VCaP (cell line): ENCODE results near the gene CD72.

ENCODE experiments used
- H3K27ac ChIP-seq: fragments of 450-650 bp; 2 replicates; pipeline ENCODE4 v1.5.1; 2017
- TF ChIP-seq, protein P1 (sequence below): fragments of 450-650 bp; conservative IDR thresholded peaks from 2 replicates; pipeline ENCODE4 v1.5.1; 2017; ENCODE audit warnings: mild to moderate bottlenecking, moderate library complexity

The CD72 gene

DNA sequence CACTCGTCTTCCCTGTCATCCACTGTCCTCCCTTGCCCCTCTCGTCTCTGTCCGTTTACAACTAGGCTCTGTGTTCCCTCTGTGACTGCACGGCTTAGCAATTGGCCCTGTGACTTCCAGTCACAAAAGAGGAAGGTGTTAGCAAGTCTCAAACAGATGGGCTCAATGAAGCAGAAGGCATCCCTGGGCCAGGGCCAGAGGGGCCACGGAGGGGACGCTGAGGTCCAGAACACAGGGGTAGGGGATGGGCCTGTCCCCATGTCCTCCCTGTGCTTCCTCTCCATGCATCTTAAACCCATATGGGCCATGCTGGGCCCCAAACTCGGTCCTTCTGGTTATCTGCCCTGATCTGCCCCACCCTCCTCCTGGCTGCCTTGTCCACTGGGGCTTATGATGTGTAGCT is at the start of gene CD72:
CD72 (minus strand) TSS at position 89 of the 403 bp plus-strand sequence. CDS start 110 bp downstream, outside the sequence.
- TF ChIP-seq, protein P1, sequence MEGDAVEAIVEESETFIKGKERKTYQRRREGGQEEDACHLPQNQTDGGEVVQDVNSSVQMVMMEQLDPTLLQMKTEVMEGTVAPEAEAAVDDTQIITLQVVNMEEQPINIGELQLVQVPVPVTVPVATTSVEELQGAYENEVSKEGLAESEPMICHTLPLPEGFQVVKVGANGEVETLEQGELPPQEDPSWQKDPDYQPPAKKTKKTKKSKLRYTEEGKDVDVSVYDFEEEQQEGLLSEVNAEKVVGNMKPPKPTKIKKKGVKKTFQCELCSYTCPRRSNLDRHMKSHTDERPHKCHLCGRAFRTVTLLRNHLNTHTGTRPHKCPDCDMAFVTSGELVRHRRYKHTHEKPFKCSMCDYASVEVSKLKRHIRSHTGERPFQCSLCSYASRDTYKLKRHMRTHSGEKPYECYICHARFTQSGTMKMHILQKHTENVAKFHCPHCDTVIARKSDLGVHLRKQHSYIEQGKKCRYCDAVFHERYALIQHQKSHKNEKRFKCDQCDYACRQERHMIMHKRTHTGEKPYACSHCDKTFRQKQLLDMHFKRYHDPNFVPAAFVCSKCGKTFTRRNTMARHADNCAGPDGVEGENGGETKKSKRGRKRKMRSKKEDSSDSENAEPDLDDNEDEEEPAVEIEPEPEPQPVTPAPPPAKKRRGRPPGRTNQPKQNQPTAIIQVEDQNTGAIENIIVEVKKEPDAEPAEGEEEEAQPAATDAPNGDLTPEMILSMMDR = no peak
- peak within 1 kb of the TSS; percentile 13; the same call in 1 of the 2 replicates for H3K27ac ChIP-seq

GRCh38 chr9:35667939-35668338 is 49.7 kb upstream of the CD72 start:
- H3K27ac ChIP-seq = no peak overlapping the region
- TF ChIP-seq, protein P1 = no peak

GRCh38 chr9:35666549-35666948 is 48.3 kb upstream of the CD72 start:
- no peak overlapping the region for H3K27ac ChIP-seq
- TF ChIP-seq, protein P1 = no peak

DNA sequence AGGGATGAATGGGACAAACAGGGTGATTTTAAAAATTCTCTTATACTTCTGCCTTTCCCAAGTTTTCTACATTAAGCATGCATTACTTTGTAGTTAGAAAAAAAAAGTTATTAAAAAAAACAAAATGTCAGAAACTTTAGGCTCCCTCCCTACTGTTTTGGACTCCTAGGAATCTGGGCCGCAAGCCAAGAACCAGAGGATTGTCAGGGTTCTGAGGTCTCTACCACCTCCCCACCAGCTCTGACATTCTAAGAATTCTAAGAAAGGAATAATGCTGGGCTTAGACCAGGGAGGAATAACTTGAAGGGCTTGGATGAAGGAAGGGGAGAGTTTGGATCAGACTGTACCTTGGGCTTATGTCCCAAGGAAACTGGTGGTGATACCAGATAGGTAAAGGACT is 47.8 kb upstream of the CD72 start:
- peak overlapping the region; percentile 81; the same call in 1 of the 2 replicates for H3K27ac ChIP-seq
- TF ChIP-seq, protein P1 = no peak

GRCh38 chr9:35665471-35665818 is 47.2 kb upstream of the CD72 start:
- TF ChIP-seq, protein P1 = peak; percentile 8; the same call in 1 of the 2 replicates
- H3K27ac ChIP-seq = peak overlapping the region; percentile 81

GRCh38 chr9:35664531-35665470 is 46.6 kb upstream of the CD72 start, which contains the start of gene ARHGEF39:
Gene ARHGEF39 (minus strand): TSS chr9:35665195. CDS start chr9:35665169, 26 bp downstream.
- peak within 1 kb of the TSS; percentile 81 for H3K27ac ChIP-seq
- TF ChIP-seq, protein P1 = peak; percentile 66

GRCh38 chr9:35662437-35662836 is 44.2 kb upstream of the CD72 start:
- no peak overlapping the region for H3K27ac ChIP-seq
- TF ChIP-seq, protein P1 = no peak
